Measurements from ENCODE around the gene PRICKLE1.
"Not testable (repeated sequence)": the region's sequence is repeated elsewhere in the genome, so short reads cannot be mapped to it uniquely, and the experiment has no call there.

The PRICKLE1 gene

GRCh38 chr12:42556917-42557316, 32.6 kb downstream of the PRICKLE1 start:
- DNase-seq (ENCODE audit: low read depth in 2 of 2), result no peak

- no peak for DNase-seq (ENCODE audit: low read depth in 2 of 2)
Observed at GRCh38 chr12:42552822-42553221, 36.7 kb downstream of the PRICKLE1 start.

- no peak for DNase-seq (ENCODE audit: low read depth in 2 of 2)
Observed at GRCh38 chr12:42550800-42551199, 38.7 kb downstream of the PRICKLE1 start.

- no peak for DNase-seq (ENCODE audit: low read depth in 2 of 2)
Observed at GRCh38 chr12:42546709-42547108, 42.8 kb downstream of the PRICKLE1 start.

- DNase-seq (ENCODE audit: low read depth in 2 of 2), result no peak
Observed at GRCh38 chr12:42541965-42542364, 47.6 kb downstream of the PRICKLE1 start.

GRCh38 chr12:42541308-42541707, 48.2 kb downstream of the PRICKLE1 start:
- not testable (repeated sequence) for DNase-seq (ENCODE audit: low read depth in 2 of 2)

GRCh38 chr12:42539696-42540095, 49.9 kb downstream of the PRICKLE1 start:
- no peak for DNase-seq (ENCODE audit: low read depth in 2 of 2)

- DNase-seq (ENCODE audit: low read depth in 2 of 2), result no peak
Observed at GRCh38 chr12:42538203-42538602, 51.3 kb downstream of the PRICKLE1 start.

GRCh38 chr12:42534184-42534838, 55.2 kb downstream of the PRICKLE1 start:
- no peak for DNase-seq (ENCODE audit: low read depth in 2 of 2)

GRCh38 chr12:42530284-42530683, 59.3 kb downstream of the PRICKLE1 start:
- DNase-seq (ENCODE audit: low read depth in 2 of 2), result no peak

- DNase-seq (ENCODE audit: low read depth in 2 of 2), result no peak
Observed at GRCh38 chr12:42525444-42525843, 64.1 kb downstream of the PRICKLE1 start.

- no peak for DNase-seq (ENCODE audit: low read depth in 2 of 2)
Observed at GRCh38 chr12:42524716-42525115, 64.8 kb downstream of the PRICKLE1 start.

GRCh38 chr12:42516573-42516972, 73.0 kb downstream of the PRICKLE1 start:
- DNase-seq (ENCODE audit: low read depth in 2 of 2), result no peak

- no peak for DNase-seq (ENCODE audit: low read depth in 2 of 2)
Observed at GRCh38 chr12:42511656-42512055, 77.9 kb downstream of the PRICKLE1 start.

GRCh38 chr12:42510823-42511222, 78.7 kb downstream of the PRICKLE1 start:
- DNase-seq (ENCODE audit: low read depth in 2 of 2), result no peak

- no peak for DNase-seq (ENCODE audit: low read depth in 2 of 2)
Observed at GRCh38 chr12:42508913-42509460, 80.6 kb downstream of the PRICKLE1 start.

GRCh38 chr12:42507565-42507964, 82.0 kb downstream of the PRICKLE1 start:
- no peak for DNase-seq (ENCODE audit: low read depth in 2 of 2)

- no peak for DNase-seq (ENCODE audit: low read depth in 2 of 2)
Observed at GRCh38 chr12:42507081-42507480, 82.5 kb downstream of the PRICKLE1 start.

- DNase-seq (ENCODE audit: low read depth in 2 of 2), result no peak
Observed at GRCh38 chr12:42504049-42504448, 85.5 kb downstream of the PRICKLE1 start.

- no peak for DNase-seq (ENCODE audit: low read depth in 2 of 2)
Observed at GRCh38 chr12:42502682-42503081, 86.9 kb downstream of the PRICKLE1 start.

- DNase-seq (ENCODE audit: low read depth in 2 of 2), result no peak
Observed at GRCh38 chr12:42498549-42499247, 90.8 kb downstream of the PRICKLE1 start.

GRCh38 chr12:42496886-42497285, 92.7 kb downstream of the PRICKLE1 start:
- no peak for DNase-seq (ENCODE audit: low read depth in 2 of 2)

GRCh38 chr12:42495244-42495643, 94.3 kb downstream of the PRICKLE1 start:
- DNase-seq (ENCODE audit: low read depth in 2 of 2), result no peak
